ENCODE results near the gene ATAD3A. TPM values are rescaled to one million over a fixed set of nuclear protein-coding genes. Genes with fewer than 3 reads are reported as not detected.
"Not testable (repeated sequence)": the region's sequence is repeated elsewhere in the genome, so short reads cannot be mapped to it uniquely, and the experiment has no call there.

The ATAD3A gene
- total RNA-seq, 1 experiment from 2014 or later = 55.8 TPM

DNA sequence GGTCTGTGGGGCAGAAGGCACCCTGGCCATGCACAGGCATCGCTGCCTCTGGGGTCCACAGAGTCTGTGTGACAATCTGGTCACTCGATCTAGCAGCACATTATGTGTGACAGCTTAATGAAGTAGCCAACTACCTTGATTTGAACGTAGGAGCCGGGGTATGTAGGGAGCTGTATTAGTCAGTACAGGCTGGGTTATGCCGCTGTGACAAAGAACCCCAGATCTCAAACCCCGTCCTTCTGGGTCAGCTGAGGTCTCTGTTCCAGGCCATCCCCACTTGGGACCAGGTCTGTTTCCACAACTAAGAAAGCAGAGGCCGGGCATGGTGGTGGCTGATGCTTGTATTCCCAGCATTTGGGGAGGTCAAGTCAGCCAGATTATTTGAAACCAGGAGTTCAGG, 48.6 kb upstream of the ATAD3A start:
- H2BK15ac ChIP-seq (ENCODE audit: low read depth, low read length) = no peak overlapping the region
- H3K4ac ChIP-seq (ENCODE audit: low read depth, low read length) = no peak overlapping the region
- Mint-ChIP-seq H3K27me3 (ENCODE audit: low read depth) (no peaks in the 10 kb centered on the region), H3K9me3 (no peaks in the 10 kb centered on the region), H3K27ac (no peak overlapping the region), H3K36me3 (ENCODE audit: insufficient read depth in 1 of 3, low read depth in 3 of 3) (no peaks in the 10 kb centered on the region; a peak in 1 of 7 replicates), H3K4me3 (no peak overlapping the region; a peak in 1 of 5 replicates), H3K4me1 (no peaks in the 10 kb centered on the region)
- no peak for DNase-seq
- no peak overlapping the region for H2AK5ac ChIP-seq (ENCODE audit: insufficient read length, low read length)
- H2BK20ac ChIP-seq (ENCODE audit: low read depth, low read length, poor library complexity, severe bottlenecking) = no peak overlapping the region
- H2BK120ac ChIP-seq (ENCODE audit: low read depth, low read length, poor library complexity, severe bottlenecking) = no peak overlapping the region
- no peak overlapping the region for H4K5ac ChIP-seq (ENCODE audit: insufficient read length, low read depth, low read length)
- no peak overlapping the region for H3K18ac ChIP-seq (ENCODE audit: insufficient read length, low read depth, low read length)
- no peaks in the 10 kb centered on the region for H3K79me2 ChIP-seq (ENCODE audit: insufficient read depth, low read length)
- no peak overlapping the region for H4K91ac ChIP-seq (ENCODE audit: insufficient read length, low read depth, low read length)
- H4K8ac ChIP-seq (replicated peaks; ENCODE audit: insufficient read length, low read depth, low read length) = no peak overlapping the region
- no peak overlapping the region for H3K27ac ChIP-seq (ENCODE audit: insufficient read length, low read depth, low read length)
- no peaks in the 10 kb centered on the region for H3K79me1 ChIP-seq (ENCODE audit: insufficient read depth, low read depth, low read length, poor library complexity, severe bottlenecking)
- no peak overlapping the region for H3K56ac ChIP-seq (ENCODE audit: insufficient read length, low read depth, low read length)
- no peaks in the 10 kb centered on the region for H3K27me3 ChIP-seq (ENCODE audit: insufficient read depth, low read length)
- no peaks in the 10 kb centered on the region for H4K20me1 ChIP-seq (ENCODE audit: control insufficient read depth, insufficient read depth, insufficient read length)
- H3K9me3 ChIP-seq (ENCODE audit: control insufficient read depth, low read depth, low read length) = no peaks in the 10 kb centered on the region
- no peak overlapping the region for H3K9ac ChIP-seq (ENCODE audit: extremely low read depth, insufficient read length, low read length)
- no CpG with 5 or more reads among the region's 7 CpGs for WGBS (ENCODE audit: extremely low coverage, insufficient read length, low lambda C conversion rate)
- no peak overlapping the region for H2AFZ ChIP-seq (ENCODE audit: low read length)
- no peaks in the 10 kb centered on the region for H3K4me1 ChIP-seq (ENCODE audit: insufficient read depth, low read length)
- TF ChIP-seq, protein P1, sequence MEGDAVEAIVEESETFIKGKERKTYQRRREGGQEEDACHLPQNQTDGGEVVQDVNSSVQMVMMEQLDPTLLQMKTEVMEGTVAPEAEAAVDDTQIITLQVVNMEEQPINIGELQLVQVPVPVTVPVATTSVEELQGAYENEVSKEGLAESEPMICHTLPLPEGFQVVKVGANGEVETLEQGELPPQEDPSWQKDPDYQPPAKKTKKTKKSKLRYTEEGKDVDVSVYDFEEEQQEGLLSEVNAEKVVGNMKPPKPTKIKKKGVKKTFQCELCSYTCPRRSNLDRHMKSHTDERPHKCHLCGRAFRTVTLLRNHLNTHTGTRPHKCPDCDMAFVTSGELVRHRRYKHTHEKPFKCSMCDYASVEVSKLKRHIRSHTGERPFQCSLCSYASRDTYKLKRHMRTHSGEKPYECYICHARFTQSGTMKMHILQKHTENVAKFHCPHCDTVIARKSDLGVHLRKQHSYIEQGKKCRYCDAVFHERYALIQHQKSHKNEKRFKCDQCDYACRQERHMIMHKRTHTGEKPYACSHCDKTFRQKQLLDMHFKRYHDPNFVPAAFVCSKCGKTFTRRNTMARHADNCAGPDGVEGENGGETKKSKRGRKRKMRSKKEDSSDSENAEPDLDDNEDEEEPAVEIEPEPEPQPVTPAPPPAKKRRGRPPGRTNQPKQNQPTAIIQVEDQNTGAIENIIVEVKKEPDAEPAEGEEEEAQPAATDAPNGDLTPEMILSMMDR (conservative IDR thresholded peaks at IDR 0.05) = no peak
- no peak overlapping the region for H2BK5ac ChIP-seq (ENCODE audit: insufficient read length, low read length)
- no peak overlapping the region for H2BK12ac ChIP-seq (ENCODE audit: insufficient read length, low read depth, low read length)
- H3K4me2 ChIP-seq (ENCODE audit: insufficient read depth, insufficient read length, low read length) = no peak overlapping the region
- no peak overlapping the region; the same call in 1 of the 2 replicates for H3K14ac ChIP-seq (ENCODE audit: insufficient read depth, low read length)
- H3K23ac ChIP-seq (ENCODE audit: insufficient read length, low read depth, low read length) = no peak overlapping the region
- no peak overlapping the region for H3T11ph ChIP-seq (ENCODE audit: low read length)
- no peaks in the 10 kb centered on the region for H3K23me2 ChIP-seq (ENCODE audit: insufficient read length, low read depth, low read length, poor library complexity, severe bottlenecking)

DNA sequence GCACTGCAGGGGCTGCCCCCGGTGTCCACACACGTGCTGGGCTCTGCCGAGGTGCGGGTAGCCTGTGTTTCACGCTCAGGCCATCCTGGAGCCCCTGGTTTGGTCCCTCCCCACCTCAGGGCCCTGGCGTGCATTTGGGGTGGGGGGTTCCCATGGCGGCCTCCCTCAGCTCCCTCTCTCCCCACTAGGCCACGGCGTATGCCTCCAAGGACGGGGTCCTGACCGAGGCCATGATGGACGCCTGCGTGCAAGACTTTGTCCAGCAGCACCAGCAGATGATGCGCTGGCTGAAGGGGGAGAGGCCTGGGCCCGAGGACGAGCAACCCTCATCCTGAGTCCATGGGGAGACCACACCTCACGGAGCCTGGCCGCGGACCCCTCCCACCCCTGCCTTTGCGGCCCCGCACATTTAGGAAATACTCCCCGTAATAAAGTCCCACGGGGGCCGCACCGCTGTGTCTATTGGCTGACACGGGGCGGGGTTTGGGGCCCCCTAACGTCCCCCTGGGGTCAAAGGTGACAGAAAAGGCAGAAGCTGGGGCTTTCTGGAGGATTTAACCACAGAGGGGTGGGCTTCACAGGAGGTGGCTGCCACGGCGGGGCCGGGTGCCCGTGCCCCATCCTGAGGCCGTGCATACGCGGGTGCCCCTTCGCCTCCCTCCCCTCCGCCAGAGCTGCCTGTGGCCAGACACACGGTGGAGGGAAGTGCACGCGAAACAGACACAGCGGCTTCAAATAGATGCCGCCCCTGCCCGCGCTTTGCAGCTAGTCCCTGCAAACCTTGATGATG, 43.6 kb upstream of the ATAD3A start:
- no CpG with 5 or more reads among the region's 44 CpGs for WGBS (ENCODE audit: extremely low coverage, insufficient read length, low lambda C conversion rate)
- H2AK5ac ChIP-seq (ENCODE audit: insufficient read length, low read length); H2BK20ac ChIP-seq (ENCODE audit: low read depth, low read length, poor library complexity, severe bottlenecking); H2BK120ac ChIP-seq (ENCODE audit: low read depth, low read length, poor library complexity, severe bottlenecking); H3K9ac ChIP-seq (ENCODE audit: extremely low read depth, insufficient read length, low read length); H4K91ac ChIP-seq (ENCODE audit: insufficient read length, low read depth, low read length); H3K27me3 ChIP-seq (ENCODE audit: insufficient read depth, low read length); H3K4ac ChIP-seq (ENCODE audit: low read depth, low read length); H3K56ac ChIP-seq (ENCODE audit: insufficient read length, low read depth, low read length); H3K4me1 ChIP-seq (ENCODE audit: insufficient read depth, low read length); H3K79me2 ChIP-seq (ENCODE audit: insufficient read depth, low read length); H3K23ac ChIP-seq (ENCODE audit: insufficient read length, low read depth, low read length); H3K9me3 ChIP-seq (ENCODE audit: control insufficient read depth, low read depth, low read length); H3K4me2 ChIP-seq (ENCODE audit: insufficient read depth, insufficient read length, low read length); H3K23me2 ChIP-seq (ENCODE audit: insufficient read length, low read depth, low read length, poor library complexity, severe bottlenecking); H4K20me1 ChIP-seq (ENCODE audit: control insufficient read depth, insufficient read depth, insufficient read length); H4K5ac ChIP-seq (ENCODE audit: insufficient read length, low read depth, low read length); H3K4me3 Mint-ChIP-seq; H3K27ac Mint-ChIP-seq; H3K14ac ChIP-seq (ENCODE audit: insufficient read depth, low read length); H2BK15ac ChIP-seq (ENCODE audit: low read depth, low read length); H3K36me3 Mint-ChIP-seq (ENCODE audit: insufficient read depth in 1 of 3, low read depth in 3 of 3); H2BK5ac ChIP-seq (ENCODE audit: insufficient read length, low read length); H3K27ac ChIP-seq (ENCODE audit: insufficient read length, low read depth, low read length); H3K79me1 ChIP-seq (ENCODE audit: insufficient read depth, low read depth, low read length, poor library complexity, severe bottlenecking); H3K18ac ChIP-seq (ENCODE audit: insufficient read length, low read depth, low read length); H3K27me3 Mint-ChIP-seq (ENCODE audit: low read depth); H2BK12ac ChIP-seq (ENCODE audit: insufficient read length, low read depth, low read length); H3T11ph ChIP-seq (ENCODE audit: low read length); H2AFZ ChIP-seq (ENCODE audit: low read length); H4K8ac ChIP-seq (replicated peaks; ENCODE audit: insufficient read length, low read depth, low read length); H3K9me3 Mint-ChIP-seq; DNase-seq: not testable (repeated sequence)
- H3K4me1 Mint-ChIP-seq = peaks cover 13 to 14% of the 10 kb centered on the region in 2 experiments
